HG03460 (cell line): ENCODE results near the gene USP11.

ENCODE experiments used
- ATAC-seq: cut with Tn5 transposase; IDR thresholded peaks from one replicate; pipeline ENCODE4 v1.9.1; 2021; ENCODE audit not compliant: unreplicated experiment

The USP11 gene

GRCh38 chrX:47202877-47203276, 29.9 kb upstream of the USP11 start:
- no peak for ATAC-seq

GRCh38 chrX:47204970-47205369, 27.8 kb upstream of the USP11 start:
- no peak for ATAC-seq

GRCh38 chrX:47206316-47206715, 26.5 kb upstream of the USP11 start:
- no peak for ATAC-seq

- ATAC-seq = no peak
Measured at GRCh38 chrX:47208108-47208507, 24.7 kb upstream of the USP11 start.

- ATAC-seq = no peak
Measured at GRCh38 chrX:47209508-47210238, 23.1 kb upstream of the USP11 start.

- no peak for ATAC-seq
Measured at GRCh38 chrX:47210661-47211425, 22.0 kb upstream of the USP11 start.

GRCh38 chrX:47212381-47213293, 20.2 kb upstream of the USP11 start:
- ATAC-seq = no peak

- ATAC-seq = no peak
Measured at GRCh38 chrX:47214435-47215077, 18.3 kb upstream of the USP11 start.

GRCh38 chrX:47215291-47215900, 17.4 kb upstream of the USP11 start:
- no peak for ATAC-seq

- no peak for ATAC-seq
Measured at GRCh38 chrX:47216393-47216925, 16.4 kb upstream of the USP11 start.

- no peak for ATAC-seq
Measured at GRCh38 chrX:47217121-47217851, 15.5 kb upstream of the USP11 start.

GRCh38 chrX:47217852-47218279, 14.9 kb upstream of the USP11 start:
- peak; percentile 83 for ATAC-seq

GRCh38 chrX:47218280-47218919, 14.4 kb upstream of the USP11 start, which contains the start of gene CDK16:
TSS of gene CDK16 (plus strand) at chrX:47218681. CDS start at chrX:47223558, 4,877 bp downstream.
- peak; percentile 40 for ATAC-seq

- ATAC-seq = no peak
Measured at GRCh38 chrX:47218920-47219815, 13.6 kb upstream of the USP11 start.

- ATAC-seq = no peak
Measured at GRCh38 chrX:47221756-47222155, 11.1 kb upstream of the USP11 start.

- ATAC-seq = no peak
Measured at GRCh38 chrX:47222751-47223350, 10.0 kb upstream of the USP11 start.

- no peak for ATAC-seq
Measured at GRCh38 chrX:47223476-47224250, 9.1 kb upstream of the USP11 start.
